ENCODE measurements around the gene SIVA1.
"Not testable (repeated sequence)": the region's sequence is repeated elsewhere in the genome, so short reads cannot be mapped to it uniquely, and the experiment has no call there.

SIVA1 gene

DNA sequence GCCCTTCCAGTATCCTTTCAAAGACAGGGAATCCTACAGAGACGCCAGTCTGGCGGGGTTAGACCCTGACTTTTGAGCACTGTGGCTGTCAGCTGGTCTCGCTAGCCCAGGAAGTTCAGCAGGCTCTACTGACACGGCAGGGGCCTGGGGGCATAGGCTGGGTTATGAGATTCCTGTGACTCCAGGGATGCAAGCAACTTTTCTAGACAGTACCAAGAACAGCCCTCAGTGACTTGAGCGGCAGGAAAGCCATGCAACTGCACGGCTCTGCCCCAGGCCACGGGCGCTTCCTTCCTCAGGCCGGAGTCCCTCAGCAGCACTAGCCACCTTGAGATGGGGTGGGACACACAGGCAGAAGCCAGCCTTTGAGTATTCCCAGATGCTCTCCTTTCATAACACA is 5.1 kb upstream of the SIVA1 start:
- TF ChIP-seq, protein P1, sequence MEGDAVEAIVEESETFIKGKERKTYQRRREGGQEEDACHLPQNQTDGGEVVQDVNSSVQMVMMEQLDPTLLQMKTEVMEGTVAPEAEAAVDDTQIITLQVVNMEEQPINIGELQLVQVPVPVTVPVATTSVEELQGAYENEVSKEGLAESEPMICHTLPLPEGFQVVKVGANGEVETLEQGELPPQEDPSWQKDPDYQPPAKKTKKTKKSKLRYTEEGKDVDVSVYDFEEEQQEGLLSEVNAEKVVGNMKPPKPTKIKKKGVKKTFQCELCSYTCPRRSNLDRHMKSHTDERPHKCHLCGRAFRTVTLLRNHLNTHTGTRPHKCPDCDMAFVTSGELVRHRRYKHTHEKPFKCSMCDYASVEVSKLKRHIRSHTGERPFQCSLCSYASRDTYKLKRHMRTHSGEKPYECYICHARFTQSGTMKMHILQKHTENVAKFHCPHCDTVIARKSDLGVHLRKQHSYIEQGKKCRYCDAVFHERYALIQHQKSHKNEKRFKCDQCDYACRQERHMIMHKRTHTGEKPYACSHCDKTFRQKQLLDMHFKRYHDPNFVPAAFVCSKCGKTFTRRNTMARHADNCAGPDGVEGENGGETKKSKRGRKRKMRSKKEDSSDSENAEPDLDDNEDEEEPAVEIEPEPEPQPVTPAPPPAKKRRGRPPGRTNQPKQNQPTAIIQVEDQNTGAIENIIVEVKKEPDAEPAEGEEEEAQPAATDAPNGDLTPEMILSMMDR (IDR thresholded peaks at IDR 0.05; ENCODE audit: borderline replicate concordance, insufficient read depth, low read depth, low read length), result no peak
- H3K4me3 ChIP-seq (ENCODE audit: low read depth, low read length), result no peak overlapping the region

DNA sequence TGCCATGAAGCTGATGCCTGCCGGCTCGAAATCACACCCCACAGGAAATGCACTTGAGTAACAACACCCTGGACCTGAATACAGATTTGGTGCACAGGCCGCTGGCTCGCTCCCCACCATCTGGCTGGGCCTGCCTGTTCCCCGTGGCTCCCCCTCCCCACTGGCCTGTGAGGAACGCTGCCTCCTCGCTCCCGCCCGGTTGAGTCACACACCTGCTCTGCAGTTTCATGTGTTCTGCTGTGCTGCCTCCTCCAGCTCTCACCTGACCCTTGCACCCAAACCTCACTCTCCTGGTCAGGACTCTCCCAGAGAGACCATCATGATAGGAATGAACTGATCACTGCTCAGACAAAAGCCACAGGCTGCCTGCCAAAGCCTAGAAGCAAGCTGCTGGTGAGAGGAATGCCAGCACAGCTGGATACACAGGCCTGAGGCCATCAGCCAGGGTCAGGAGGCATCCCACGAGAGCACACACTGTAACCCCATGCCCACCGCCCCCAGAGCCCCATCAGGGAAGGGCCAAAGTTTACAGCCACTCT is 3.8 kb upstream of the SIVA1 start:
- no peak overlapping the region for H3K4me3 ChIP-seq (ENCODE audit: low read depth, low read length)
- TF ChIP-seq, protein P1 (IDR thresholded peaks at IDR 0.05; ENCODE audit: borderline replicate concordance, insufficient read depth, low read depth, low read length), result no peak

DNA sequence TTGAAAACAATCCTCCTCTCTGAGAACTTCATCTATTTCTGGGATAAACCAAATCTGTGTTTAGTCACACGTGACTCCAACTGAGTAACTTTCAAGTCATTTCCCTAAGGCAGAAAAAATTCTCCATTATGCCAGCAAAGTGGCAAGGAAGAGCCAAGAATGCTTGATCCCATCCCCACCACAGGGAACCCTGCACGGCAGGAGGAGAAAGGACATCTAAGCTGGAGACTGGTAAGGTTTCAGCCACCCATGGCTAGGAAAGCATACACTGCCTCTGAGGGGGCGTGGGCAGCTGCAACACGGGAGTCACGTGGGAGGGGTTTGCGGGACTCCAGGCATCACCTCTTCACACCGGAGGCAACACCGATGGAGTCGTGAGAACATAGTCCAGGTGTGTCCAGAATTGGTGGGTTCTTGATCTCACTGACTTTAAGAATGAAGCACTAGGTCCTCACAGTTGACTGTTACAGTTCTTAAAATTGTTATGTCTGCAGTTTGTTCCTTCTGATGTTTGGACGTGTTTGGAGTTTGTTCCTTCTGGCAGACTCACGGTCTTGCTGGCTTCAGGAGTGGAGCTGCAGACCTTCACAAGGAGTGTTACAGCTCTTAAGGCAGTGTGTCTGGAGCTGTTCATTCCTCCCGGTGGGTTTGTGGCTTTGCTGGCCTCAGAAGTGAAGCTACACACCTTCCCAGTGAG is 2.7 kb upstream of the SIVA1 start:
- TF ChIP-seq, protein P1 (IDR thresholded peaks at IDR 0.05; ENCODE audit: borderline replicate concordance, insufficient read depth, low read depth, low read length), result no peak
- H3K4me3 ChIP-seq (ENCODE audit: low read depth, low read length), result no peak overlapping the region

DNA sequence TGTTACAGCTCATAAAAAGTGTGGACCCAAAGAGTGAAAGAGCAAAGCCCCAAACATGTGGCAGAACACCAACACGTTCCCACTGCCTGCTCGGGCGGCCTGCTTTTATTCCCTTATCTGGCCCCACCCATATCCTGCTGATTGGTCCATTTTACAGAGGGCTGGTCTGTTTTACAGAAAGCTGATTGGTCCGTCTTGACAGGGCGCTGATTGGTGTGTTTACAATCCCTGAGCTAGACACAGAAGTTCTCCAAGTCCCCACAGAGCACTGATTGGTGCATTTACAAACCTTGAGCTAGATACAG is 2.2 kb upstream of the SIVA1 start:
- H3K4me3 ChIP-seq (ENCODE audit: low read depth, low read length), result not testable (repeated sequence)

DNA sequence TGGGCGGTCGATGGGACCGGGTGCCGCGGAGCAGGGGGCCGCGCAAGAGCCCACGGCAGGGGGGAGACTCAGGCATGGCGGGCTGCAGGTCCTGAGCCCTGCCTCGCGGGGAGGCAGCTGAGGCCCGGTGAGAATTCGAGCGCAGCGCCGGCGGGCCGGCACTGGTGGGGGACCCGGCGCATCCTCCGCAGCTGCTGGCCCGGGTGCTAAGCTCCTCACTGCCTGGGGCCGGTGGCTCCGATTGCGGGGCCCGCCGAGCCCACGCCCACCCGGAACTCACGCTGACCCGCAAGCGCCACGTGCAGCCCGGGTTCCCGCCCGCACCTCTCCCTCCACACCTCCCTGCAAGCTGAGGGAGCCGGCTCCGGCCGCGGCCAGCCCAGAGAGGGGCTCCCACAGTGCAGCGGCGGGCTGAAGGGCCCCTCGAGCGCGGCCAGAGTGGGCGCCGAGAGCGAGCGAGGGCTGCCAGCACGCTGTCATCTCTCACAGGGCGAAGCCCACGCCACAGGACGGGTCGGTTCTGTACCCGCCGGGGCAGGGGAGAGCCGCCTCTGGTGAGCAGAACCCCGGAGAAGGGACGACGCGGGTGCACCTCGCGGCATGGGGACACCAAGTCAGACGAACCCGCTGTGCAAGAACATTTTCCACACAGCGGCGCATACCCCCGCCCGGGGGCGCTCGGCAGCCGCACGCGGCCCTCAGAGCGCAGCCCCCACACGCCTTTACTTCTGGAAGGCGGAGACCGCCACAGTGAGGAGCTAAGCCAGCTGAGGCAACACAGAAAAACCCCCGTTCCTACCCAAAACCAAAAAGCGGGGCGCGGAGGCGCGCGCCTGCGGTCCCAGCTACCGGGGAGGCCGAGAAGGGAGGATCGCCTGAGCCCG is 1.2 kb upstream of the SIVA1 start:
- TF ChIP-seq, protein P1 (IDR thresholded peaks at IDR 0.05; ENCODE audit: borderline replicate concordance, insufficient read depth, low read depth, low read length), result no peak
- peak overlapping the region; percentile 67 for H3K4me3 ChIP-seq (ENCODE audit: low read depth, low read length)

DNA sequence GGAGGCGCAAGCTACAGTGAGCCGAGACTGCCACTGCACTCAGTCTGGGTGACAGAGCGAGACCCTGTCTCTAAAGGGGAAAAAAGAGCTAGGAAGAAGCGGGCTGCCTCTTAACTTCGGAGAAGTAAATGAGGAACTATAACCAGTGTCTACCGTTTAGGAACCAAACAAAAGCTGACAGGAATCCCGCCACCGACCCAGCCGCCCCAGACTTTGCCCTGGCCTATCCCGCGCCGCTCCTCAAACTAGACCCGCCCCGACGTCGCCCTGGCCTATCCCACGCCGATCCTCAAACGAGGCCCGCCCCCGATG is 568 bp upstream of the SIVA1 start:
- H3K4me3 ChIP-seq (ENCODE audit: low read depth, low read length), result peak overlapping the region; percentile 67
- TF ChIP-seq, protein P1 (IDR thresholded peaks at IDR 0.05; ENCODE audit: borderline replicate concordance, insufficient read depth, low read depth, low read length), result no peak

DNA sequence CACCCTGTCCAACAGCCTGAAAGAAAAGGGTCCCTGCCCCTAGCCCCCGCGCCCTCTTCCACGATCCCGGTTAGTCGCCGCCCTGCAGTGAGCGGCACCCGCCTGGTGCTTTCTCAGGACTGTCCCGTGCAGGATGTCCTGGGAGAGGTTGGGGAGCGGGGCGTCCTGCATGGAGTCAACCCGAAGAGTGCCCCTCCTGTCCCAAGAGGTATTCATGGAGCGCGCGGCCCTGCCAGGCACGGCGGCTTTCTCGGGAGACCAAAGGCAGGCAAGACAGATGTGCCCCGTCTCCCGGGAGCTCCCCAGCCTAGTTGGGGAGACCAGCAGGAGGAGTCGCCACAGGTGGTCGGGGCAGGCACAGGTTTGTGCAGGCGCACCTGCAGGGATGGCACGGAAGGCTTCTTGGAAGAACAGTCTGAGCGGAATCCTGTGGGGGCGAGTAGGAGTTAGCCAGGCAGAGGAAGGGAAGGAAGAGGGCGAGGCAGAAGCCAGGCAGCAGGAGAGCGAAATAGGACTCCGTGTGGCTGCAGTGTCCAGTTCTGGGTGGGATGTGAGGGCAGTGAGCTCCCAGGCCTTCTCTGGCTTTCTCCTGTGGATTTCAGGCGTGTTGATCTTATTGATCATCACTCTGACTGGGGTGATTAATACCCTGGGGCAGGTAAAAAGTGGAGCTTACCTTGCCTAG is 723 bp downstream of the SIVA1 start:
- peak overlapping the region; percentile 93 for H3K4me3 ChIP-seq (ENCODE audit: low read depth, low read length)
- TF ChIP-seq, protein P1 (IDR thresholded peaks at IDR 0.05; ENCODE audit: borderline replicate concordance, insufficient read depth, low read depth, low read length), result no peak

All from GM12875 (cell line).